HepG2 (cell line): Measurements from ENCODE around the gene ANAPC2. TPM values are rescaled to one million over a fixed set of nuclear protein-coding genes. Genes with fewer than 3 reads are reported as not detected.

ENCODE experiments used
- HCFC1 ChIP-seq: fragments of 150-350 bp; IDR thresholded peaks from 2 replicates; pipeline ENCODE4 v1.6.1; 2014; ENCODE audit warnings: low read depth, low read length
- NFIC ChIP-seq: IDR thresholded peaks from 2 replicates; pipeline ENCODE4 v1.6.1; 2012; ENCODE audit warnings: mild to moderate bottlenecking, low read length, inconsistent platforms
- NFYC ChIP-seq: IDR thresholded peaks from 2 replicates; pipeline ENCODE4 v1.6.1; 2016; ENCODE audit warnings: missing genetic modification reagents, missing compliant biosample characterization
- ONECUT2 ChIP-seq: sonication (generic); formaldehyde crosslinking; IDR thresholded peaks from 2 replicates; pipeline ENCODE4 v1.4.0; 2020; ENCODE audit warnings: missing genetic modification reagents
- SOX13 ChIP-seq, 3 experiments: fragments of 450-650 bp in 1 of 3; sonication (generic) in 1 of 3; formaldehyde crosslinking in 1 of 3; IDR thresholded peaks in 2 of 3; conservative IDR thresholded peaks in 1 of 3; 2 replicates each; pipeline versions ENCODE4 v1.5.0 to v1.6.1; 2016 to 2020; ENCODE audit warnings: antibody characterized with exemption in 1 of 3, mild to moderate bottlenecking in 1 of 3, missing compliant biosample characterization in 1 of 3, missing genetic modification reagents in 1 of 3, moderate library complexity in 1 of 3
- TCF7L2 ChIP-seq: IDR thresholded peaks from 2 replicates; pipeline ENCODE4 v1.6.1; 2011; ENCODE audit warnings: mild to moderate bottlenecking, low read depth, low read length, moderate library complexity
- ZNF101 ChIP-seq: sonication (generic); formaldehyde crosslinking; IDR thresholded peaks from 2 replicates; pipeline ENCODE4 v1.4.0; 2020; ENCODE audit warnings: mild to moderate bottlenecking, low read depth, missing genetic modification reagents, borderline replicate concordance
- ZNF224 ChIP-seq: sonication (generic); formaldehyde crosslinking; IDR thresholded peaks from 2 replicates; pipeline ENCODE4 v1.5.0; 2020; ENCODE audit warnings: mild to moderate bottlenecking, missing genetic modification reagents
- ZNF44 ChIP-seq: sonication (generic); formaldehyde crosslinking; IDR thresholded peaks from 2 replicates; pipeline ENCODE4 v1.5.1; 2020; ENCODE audit warnings: mild to moderate bottlenecking, missing genetic modification reagents
- ZNF441 ChIP-seq: sonication (generic); formaldehyde crosslinking; IDR thresholded peaks from 2 replicates; pipeline ENCODE4 v1.7.0; 2021; ENCODE audit warnings: missing genetic modification reagents, borderline replicate concordance
- ZNF510 ChIP-seq: sonication (generic); formaldehyde crosslinking; IDR thresholded peaks from 2 replicates; pipeline ENCODE4 v1.4.0; 2020; ENCODE audit warnings: low read depth, mild to moderate bottlenecking, missing genetic modification reagents
- ZNF598 ChIP-seq: sonication (generic); formaldehyde crosslinking; IDR thresholded peaks from 2 replicates; pipeline ENCODE4 v1.5.1; 2020; ENCODE audit warnings: mild to moderate bottlenecking, missing genetic modification reagents, borderline replicate concordance
- ZNF713 ChIP-seq: sonication (generic); formaldehyde crosslinking; IDR thresholded peaks from 2 replicates; pipeline ENCODE4 v1.4.0; 2020; ENCODE audit warnings: mild to moderate bottlenecking, missing genetic modification reagents
- ZNF749 ChIP-seq: sonication (generic); formaldehyde crosslinking; IDR thresholded peaks from 2 replicates; pipeline ENCODE4 v1.8.0; 2022; ENCODE audit warnings: mild to moderate bottlenecking, missing genetic modification reagents, moderate library complexity, borderline replicate concordance
- polyA plus RNA-seq, 8 experiments: library from polyadenylated mRNA; depleted of rRNA in 3 of 8; stranded (reverse) in 7 of 8; unstranded in 1 of 8; fragments of >200 nt; fragmentation: Illumina TruSeq in 4 of 8; extraction: Trizol in 4 of 8; gene quantifications; 2 replicates each; pipeline versions ENCODE4 v1.2.1 to v1.2.3, GENCODE V29; 2011 to 2016; ENCODE audit warnings: low read depth in 4 of 8, missing spikeins in 1 of 8, mixed read lengths in 1 of 8; ENCODE audit not compliant: insufficient read depth in 1 of 8
- total RNA-seq, 5 experiments: library from RNA; depleted of rRNA; stranded (reverse); fragments of >200 nt; fragmentation: Illumina TruSeq; extraction: Trizol; gene quantifications; 2 replicates each; pipeline ENCODE4 v1.2.3, GENCODE V29; 2016; ENCODE audit warnings: low read depth in 1 of 5
- TF ChIP-seq, protein P1 (sequence below): sonication (generic); formaldehyde crosslinking; conservative IDR thresholded peaks from 2 replicates; pipeline ENCODE4 v1.4.0; 2020; ENCODE audit warnings: mild to moderate bottlenecking, missing genetic modification reagents, moderate library complexity
- TF ChIP-seq, protein P2 (sequence below): sonication (generic); formaldehyde crosslinking; IDR thresholded peaks from 2 replicates; pipeline ENCODE4 v1.8.0; 2022; ENCODE audit warnings: mild to moderate bottlenecking, missing genetic modification reagents, moderate library complexity
- TF ChIP-seq, protein P3 (sequence below): sonication (generic); formaldehyde crosslinking; IDR thresholded peaks from 2 replicates; pipeline ENCODE4 v1.4.0; 2020; ENCODE audit warnings: low read depth, missing genetic modification reagents

The ANAPC2 gene
- total and polyA plus RNA-seq, 2 of the 13 experiments (the other 11 are each of a cell fraction or from before 2014, with no cell fraction given) = 12.3 to 15.4 TPM

DNA sequence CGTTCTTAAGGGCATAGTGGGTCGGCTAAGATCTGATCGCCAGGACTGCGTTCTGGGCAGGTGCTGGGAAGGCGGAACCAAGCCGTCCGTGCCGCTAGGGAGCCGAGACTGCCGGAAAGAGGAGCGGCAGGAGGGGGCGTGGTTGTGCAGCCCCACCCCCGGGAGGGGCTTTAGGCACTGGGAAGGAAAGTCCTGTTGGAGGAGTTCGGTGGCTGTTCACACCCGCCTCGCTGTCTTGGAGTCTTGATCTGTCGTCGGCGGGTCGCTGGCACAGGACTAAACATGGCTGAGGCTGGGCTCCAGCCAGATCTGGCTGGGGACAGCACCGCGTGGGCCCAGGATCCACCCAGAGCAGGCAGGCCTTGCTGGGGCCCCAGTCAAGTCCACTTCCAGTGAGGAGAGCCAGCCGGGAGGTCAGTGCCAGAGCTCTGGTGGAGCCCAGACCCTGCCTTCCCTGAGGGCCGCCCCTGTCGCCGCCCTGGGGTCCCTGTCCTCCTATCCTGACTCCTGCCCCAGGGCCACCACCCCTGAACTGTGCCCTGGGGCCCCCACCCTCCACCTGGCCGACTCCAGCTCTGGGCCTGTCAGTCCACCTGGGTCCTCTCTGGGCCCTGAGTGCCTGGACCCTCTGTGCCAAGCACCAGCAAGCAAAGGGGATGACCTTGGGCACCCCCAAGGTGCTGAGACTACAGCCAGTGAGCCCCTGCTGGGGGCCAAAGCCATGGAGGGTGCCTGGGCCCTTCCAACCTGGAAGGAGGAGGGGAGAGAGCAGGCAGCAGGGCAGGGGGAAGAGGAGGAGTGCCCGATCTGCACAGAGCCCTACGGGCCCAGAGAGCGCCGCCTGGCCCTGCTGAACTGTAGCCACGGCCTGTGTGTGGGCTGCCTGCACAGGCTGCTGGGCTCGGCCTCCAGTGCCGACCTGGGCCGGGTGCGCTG lies 29.2 kb upstream of the ANAPC2 start (continued):
- no peak for TF ChIP-seq TCF7L2
- TF ChIP-seq, protein P1, sequence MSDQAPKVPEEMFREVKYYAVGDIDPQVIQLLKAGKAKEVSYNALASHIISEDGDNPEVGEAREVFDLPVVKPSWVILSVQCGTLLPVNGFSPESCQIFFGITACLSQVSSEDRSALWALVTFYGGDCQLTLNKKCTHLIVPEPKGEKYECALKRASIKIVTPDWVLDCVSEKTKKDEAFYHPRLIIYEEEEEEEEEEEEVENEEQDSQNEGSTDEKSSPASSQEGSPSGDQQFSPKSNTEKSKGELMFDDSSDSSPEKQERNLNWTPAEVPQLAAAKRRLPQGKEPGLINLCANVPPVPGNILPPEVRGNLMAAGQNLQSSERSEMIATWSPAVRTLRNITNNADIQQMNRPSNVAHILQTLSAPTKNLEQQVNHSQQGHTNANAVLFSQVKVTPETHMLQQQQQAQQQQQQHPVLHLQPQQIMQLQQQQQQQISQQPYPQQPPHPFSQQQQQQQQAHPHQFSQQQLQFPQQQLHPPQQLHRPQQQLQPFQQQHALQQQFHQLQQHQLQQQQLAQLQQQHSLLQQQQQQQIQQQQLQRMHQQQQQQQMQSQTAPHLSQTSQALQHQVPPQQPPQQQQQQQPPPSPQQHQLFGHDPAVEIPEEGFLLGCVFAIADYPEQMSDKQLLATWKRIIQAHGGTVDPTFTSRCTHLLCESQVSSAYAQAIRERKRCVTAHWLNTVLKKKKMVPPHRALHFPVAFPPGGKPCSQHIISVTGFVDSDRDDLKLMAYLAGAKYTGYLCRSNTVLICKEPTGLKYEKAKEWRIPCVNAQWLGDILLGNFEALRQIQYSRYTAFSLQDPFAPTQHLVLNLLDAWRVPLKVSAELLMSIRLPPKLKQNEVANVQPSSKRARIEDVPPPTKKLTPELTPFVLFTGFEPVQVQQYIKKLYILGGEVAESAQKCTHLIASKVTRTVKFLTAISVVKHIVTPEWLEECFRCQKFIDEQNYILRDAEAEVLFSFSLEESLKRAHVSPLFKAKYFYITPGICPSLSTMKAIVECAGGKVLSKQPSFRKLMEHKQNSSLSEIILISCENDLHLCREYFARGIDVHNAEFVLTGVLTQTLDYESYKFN (CRISPR knock-in tag) = no peak
- no peak for TF ChIP-seq ZNF598 (CRISPR knock-in tag)
- no peak; the same call in 1 of the 2 replicates for TF ChIP-seq HCFC1
- no peak for TF ChIP-seq ZNF510 (CRISPR knock-in tag)
- TF ChIP-seq, protein P2, sequence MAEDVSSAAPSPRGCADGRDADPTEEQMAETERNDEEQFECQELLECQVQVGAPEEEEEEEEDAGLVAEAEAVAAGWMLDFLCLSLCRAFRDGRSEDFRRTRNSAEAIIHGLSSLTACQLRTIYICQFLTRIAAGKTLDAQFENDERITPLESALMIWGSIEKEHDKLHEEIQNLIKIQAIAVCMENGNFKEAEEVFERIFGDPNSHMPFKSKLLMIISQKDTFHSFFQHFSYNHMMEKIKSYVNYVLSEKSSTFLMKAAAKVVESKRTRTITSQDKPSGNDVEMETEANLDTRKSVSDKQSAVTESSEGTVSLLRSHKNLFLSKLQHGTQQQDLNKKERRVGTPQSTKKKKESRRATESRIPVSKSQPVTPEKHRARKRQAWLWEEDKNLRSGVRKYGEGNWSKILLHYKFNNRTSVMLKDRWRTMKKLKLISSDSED = no peak
- no peak for TF ChIP-seq ZNF44 (CRISPR knock-in tag)
- TF ChIP-seq NFYC (CRISPR knock-in tag) = no peak; the same call in none of the 2 replicates
- TF ChIP-seq SOX13 (IDR thresholded peaks at IDR 0.05) = no peak
- TF ChIP-seq SOX13 (CRISPR knock-in tag; conservative IDR thresholded peaks at IDR 0.05 in 1 of 2, IDR thresholded peaks at IDR 0.05 in 1 of 2) = 0 out of 4 replicates have a peak, but pooled peaks of 1 of the 2 experiments have one; percentile 22
- TF ChIP-seq NFIC = no peak
- TF ChIP-seq, protein P3, sequence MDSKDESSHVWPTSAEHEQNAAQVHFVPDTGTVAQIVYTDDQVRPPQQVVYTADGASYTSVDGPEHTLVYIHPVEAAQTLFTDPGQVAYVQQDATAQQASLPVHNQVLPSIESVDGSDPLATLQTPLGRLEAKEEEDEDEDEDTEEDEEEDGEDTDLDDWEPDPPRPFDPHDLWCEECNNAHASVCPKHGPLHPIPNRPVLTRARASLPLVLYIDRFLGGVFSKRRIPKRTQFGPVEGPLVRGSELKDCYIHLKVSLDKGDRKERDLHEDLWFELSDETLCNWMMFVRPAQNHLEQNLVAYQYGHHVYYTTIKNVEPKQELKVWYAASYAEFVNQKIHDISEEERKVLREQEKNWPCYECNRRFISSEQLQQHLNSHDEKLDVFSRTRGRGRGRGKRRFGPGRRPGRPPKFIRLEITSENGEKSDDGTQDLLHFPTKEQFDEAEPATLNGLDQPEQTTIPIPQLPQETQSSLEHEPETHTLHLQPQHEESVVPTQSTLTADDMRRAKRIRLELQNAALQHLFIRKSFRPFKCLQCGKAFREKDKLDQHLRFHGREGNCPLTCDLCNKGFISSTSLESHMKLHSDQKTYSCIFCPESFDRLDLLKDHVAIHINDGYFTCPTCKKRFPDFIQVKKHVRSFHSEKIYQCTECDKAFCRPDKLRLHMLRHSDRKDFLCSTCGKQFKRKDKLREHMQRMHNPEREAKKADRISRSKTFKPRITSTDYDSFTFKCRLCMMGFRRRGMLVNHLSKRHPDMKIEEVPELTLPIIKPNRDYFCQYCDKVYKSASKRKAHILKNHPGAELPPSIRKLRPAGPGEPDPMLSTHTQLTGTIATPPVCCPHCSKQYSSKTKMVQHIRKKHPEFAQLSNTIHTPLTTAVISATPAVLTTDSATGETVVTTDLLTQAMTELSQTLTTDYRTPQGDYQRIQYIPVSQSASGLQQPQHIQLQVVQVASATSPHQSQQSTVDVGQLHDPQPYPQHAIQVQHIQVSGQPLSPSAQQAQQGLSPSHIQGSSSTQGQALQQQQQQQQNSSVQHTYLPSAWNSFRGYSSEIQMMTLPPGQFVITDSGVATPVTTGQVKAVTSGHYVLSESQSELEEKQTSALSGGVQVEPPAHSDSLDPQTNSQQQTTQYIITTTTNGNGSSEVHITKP = no peak
- no peak for TF ChIP-seq ZNF101 (CRISPR knock-in tag)
- no peak for TF ChIP-seq ZNF749 (CRISPR knock-in tag)
- 0 out of 2 replicates have a peak, but pooled peaks have one; percentile 79 for TF ChIP-seq ZNF713
- no peak for TF ChIP-seq ONECUT2 (CRISPR knock-in tag)
- no peak for TF ChIP-seq ZNF441 (CRISPR knock-in tag)
- TF ChIP-seq ZNF224 (CRISPR knock-in tag) = 0 out of 2 replicates have a peak, but pooled peaks have one; percentile 33
